Activated CD4-positive, alpha-beta T cell treated with anti-CD3 and anti-CD28 coated beads, Interleukin-2, amount 10 ng/mL, durations not matched to agents 7 days and 5 days (primary cell): ENCODE data around the gene GOLGA7B. TPM values are rescaled to one million over a fixed set of nuclear protein-coding genes. Genes with fewer than 3 reads are reported as not detected.

Experiments used
- CTCF ChIA-PET: fragments of 350-600 bp; sonication (Branson Sonifier 250); formaldehyde crosslinking; loops from one replicate; lab custom pipeline; 2021; ENCODE audit warnings: antibody characterized with exemption; lab: Charles Lee
- POLR2A ChIA-PET: fragments of 350-600 bp; sonication (Branson Sonifier 250); formaldehyde crosslinking; loops from one replicate; lab custom pipeline; 2021; ENCODE audit warnings: antibody characterized with exemption; lab: Charles Lee
- DNase-seq: peaks from one replicate; pipeline ENCODE4 v3.0.0-alpha.2; 2020
- H3K27ac Mint-ChIP-seq: one replicate; pipeline ENCODE4 v1.8.0; 2021; ENCODE audit warnings: mild to moderate bottlenecking, moderate library complexity, mixed read lengths
- H3K27me3 Mint-ChIP-seq: one replicate; pipeline ENCODE4 v1.8.0; 2021; ENCODE audit warnings: mixed read lengths
- H3K36me3 Mint-ChIP-seq: one replicate; pipeline ENCODE4 v1.8.0; 2021; ENCODE audit warnings: low read depth, mixed read lengths
- H3K4me1 Mint-ChIP-seq: one replicate; pipeline ENCODE4 v1.8.0; 2021; ENCODE audit warnings: mixed read lengths
- H3K4me3 Mint-ChIP-seq: one replicate; pipeline ENCODE4 v1.8.0; 2021; ENCODE audit warnings: mild to moderate bottlenecking, moderate library complexity, mixed read lengths
- H3K9me3 Mint-ChIP-seq: one replicate; pipeline ENCODE4 v1.8.0; 2021; ENCODE audit warnings: mixed read lengths
- total RNA-seq, 2 experiments: library from RNA; stranded (reverse); gene quantifications; one replicate each; pipeline ENCODE4 v1.2.3, GENCODE V29; 2021

Gene GOLGA7B
- total RNA-seq, 2 experiments from 2014 or later, result 12.2 to 12.6 TPM

GRCh38 chr10:97907211-97907610, 57.6 kb downstream of the GOLGA7B start:
- Mint-ChIP-seq H3K4me1 (peaks cover 5% of the 10 kb centered on the region), H3K4me3 (no peak overlapping the region), H3K9me3 (no peaks in the 10 kb centered on the region), H3K27me3 (peaks cover 5% of the 10 kb centered on the region), H3K36me3 (no peaks in the 10 kb centered on the region), H3K27ac (no peak overlapping the region)
- ChIA-PET POLR2A (no interaction called here), CTCF (interaction anchor here (0.7 to 1.0 kb wide), 2 partner anchors 18 to 134 kb away, joined by 3 to 4 read pairs; no protein-coding TSS in a partner anchor)
- no peak for DNase-seq

DNA sequence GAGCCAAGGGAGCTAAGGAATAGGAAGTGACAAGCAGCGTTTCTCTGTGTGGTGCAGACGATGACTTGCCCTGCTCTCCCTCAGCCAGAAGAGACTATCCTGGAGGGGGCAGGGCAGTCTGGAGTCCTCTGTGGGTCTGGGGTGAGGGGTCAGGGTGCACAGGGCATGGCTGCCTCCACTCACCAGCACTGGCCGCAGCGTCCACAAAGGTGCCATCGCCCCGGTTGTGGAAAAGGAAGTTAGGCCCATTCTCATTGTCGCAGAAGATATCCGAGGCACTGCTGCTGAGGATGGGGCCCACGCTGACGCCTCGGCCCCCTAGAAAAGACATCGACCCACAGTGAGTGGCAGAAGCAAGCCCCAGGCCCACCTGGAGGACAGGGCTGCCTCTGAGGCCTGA, 58.2 kb downstream of the GOLGA7B start:
- ChIA-PET POLR2A (no interaction called here), CTCF (no interaction called here)
- no peak overlapping the region for H3K4me3 Mint-ChIP-seq
- no peak for DNase-seq
- no peaks in the 10 kb centered on the region for H3K9me3 Mint-ChIP-seq
- H3K4me1 Mint-ChIP-seq, result peaks cover 5% of the 10 kb centered on the region
- no peak overlapping the region for H3K27ac Mint-ChIP-seq
- peaks cover 5% of the 10 kb centered on the region for H3K27me3 Mint-ChIP-seq
- H3K36me3 Mint-ChIP-seq, result no peaks in the 10 kb centered on the region

DNA sequence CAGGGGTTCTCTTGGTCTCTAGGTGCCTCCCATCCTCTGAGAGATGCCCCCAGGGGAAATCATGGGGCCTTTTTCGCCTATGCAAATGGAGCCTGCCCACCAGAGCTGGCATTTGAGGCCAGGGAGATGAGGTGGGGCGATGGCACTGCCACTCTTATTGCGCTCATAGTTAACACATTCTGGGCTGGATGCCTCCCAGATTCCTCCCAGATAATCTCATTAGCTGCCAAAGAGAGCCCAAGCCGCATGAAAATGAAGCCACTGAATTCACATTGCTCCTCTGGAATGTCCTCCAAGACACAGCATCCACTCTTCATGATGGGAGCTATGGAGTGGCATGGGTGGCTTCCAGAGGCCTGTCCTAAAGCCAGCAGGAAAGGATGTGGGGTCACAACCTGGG, 61.0 kb downstream of the GOLGA7B start:
- no peaks in the 10 kb centered on the region for H3K9me3 Mint-ChIP-seq
- no peak overlapping the region for H3K27ac Mint-ChIP-seq
- H3K4me1 Mint-ChIP-seq, result peaks cover 4% of the 10 kb centered on the region
- CTCF ChIA-PET, result no interaction called here
- POLR2A ChIA-PET, result no interaction called here
- H3K4me3 Mint-ChIP-seq, result no peak overlapping the region
- no peaks in the 10 kb centered on the region for H3K36me3 Mint-ChIP-seq
- no peak for DNase-seq
- H3K27me3 Mint-ChIP-seq, result peaks cover 1% of the 10 kb centered on the region

DNA sequence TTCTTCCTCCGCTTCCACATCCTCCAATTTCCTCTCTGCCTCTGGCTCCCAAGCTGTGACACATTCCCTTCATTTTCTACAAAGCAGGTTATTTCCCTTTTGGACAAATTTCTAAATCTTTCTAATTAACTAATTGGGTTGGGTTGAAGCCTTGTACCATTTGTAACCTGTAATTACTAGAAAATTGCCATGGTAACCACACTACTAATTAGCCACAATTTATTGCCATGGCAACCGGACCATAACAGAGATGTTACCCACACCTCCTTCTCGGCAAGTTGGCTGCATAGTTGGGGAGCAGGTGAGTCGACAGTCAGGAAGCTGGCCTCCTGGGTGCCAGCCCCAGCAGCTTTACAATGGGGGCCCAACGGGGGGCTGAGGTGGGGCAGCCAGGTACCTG, 61.6 kb downstream of the GOLGA7B start:
- DNase-seq, result no peak
- H3K4me3 Mint-ChIP-seq, result no peak overlapping the region
- H3K27ac Mint-ChIP-seq, result no peak overlapping the region
- H3K27me3 Mint-ChIP-seq, result peaks cover 3% of the 10 kb centered on the region
- no peaks in the 10 kb centered on the region for H3K36me3 Mint-ChIP-seq
- ChIA-PET POLR2A (no interaction called here), CTCF (interaction anchor here (1.4 to 2.3 kb wide), 2 partner anchors 117 to 131 kb away, joined by 3 to 8 read pairs; no protein-coding TSS in a partner anchor)
- H3K9me3 Mint-ChIP-seq, result no peaks in the 10 kb centered on the region
- H3K4me1 Mint-ChIP-seq, result peaks cover 4% of the 10 kb centered on the region

GRCh38 chr10:97913193-97913592, 63.5 kb downstream of the GOLGA7B start:
- Mint-ChIP-seq H3K4me1 (peaks cover 4% of the 10 kb centered on the region), H3K27me3 (peaks cover 6% of the 10 kb centered on the region), H3K36me3 (no peaks in the 10 kb centered on the region), H3K4me3 (no peak overlapping the region), H3K9me3 (no peaks in the 10 kb centered on the region), H3K27ac (no peak overlapping the region)
- no peak for DNase-seq
- ChIA-PET CTCF (interaction anchor here (2.3 kb wide), 1 partner anchor 129 kb away, joined by 8 read pairs; no protein-coding TSS in a partner anchor), POLR2A (no interaction called here)

DNA sequence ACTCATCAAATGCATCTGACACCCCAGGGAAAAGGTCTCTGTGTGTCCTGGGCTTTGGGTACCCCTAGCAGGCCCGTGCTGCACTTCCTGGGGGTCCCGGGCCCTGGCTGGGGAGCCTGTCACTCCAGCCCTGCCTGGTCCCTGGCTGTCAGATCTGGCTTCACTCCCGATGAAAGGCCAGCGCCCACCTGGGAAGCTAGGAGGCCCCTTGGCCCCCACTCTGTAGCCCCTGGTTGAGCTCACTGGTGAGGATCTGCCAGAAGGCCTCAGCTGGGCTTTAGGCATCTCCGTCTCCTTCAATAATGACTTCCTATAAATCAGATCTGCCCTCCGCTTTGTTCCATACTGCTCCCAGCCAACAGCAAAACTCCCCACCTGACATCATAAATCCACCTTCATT, 64.0 kb downstream of the GOLGA7B start:
- POLR2A ChIA-PET, result interaction anchor here (0.6 kb wide), 1 partner anchor 29 kb away, joined by 3 read pairs; no protein-coding TSS in a partner anchor
- DNase-seq, result no peak
- H3K27ac Mint-ChIP-seq, result no peak overlapping the region
- no peaks in the 10 kb centered on the region for H3K36me3 Mint-ChIP-seq
- H3K4me1 Mint-ChIP-seq, result peaks cover 4% of the 10 kb centered on the region
- peaks cover 8% of the 10 kb centered on the region for H3K27me3 Mint-ChIP-seq
- no peaks in the 10 kb centered on the region for H3K9me3 Mint-ChIP-seq
- CTCF ChIA-PET, result interaction anchor here (2.2 kb wide), 1 partner anchor 15 kb away, joined by 12 read pairs; no protein-coding TSS in a partner anchor
- H3K4me3 Mint-ChIP-seq, result no peak overlapping the region

- Mint-ChIP-seq H3K4me3 (no peak overlapping the region), H3K27ac (no peak overlapping the region), H3K27me3 (peaks cover 12% of the 10 kb centered on the region), H3K9me3 (no peaks in the 10 kb centered on the region), H3K4me1 (peaks cover 4% of the 10 kb centered on the region), H3K36me3 (no peaks in the 10 kb centered on the region)
- no peak for DNase-seq
- ChIA-PET POLR2A (interaction anchor here (0.6 kb wide), 1 partner anchor 29 kb away, joined by 3 read pairs; no protein-coding TSS in a partner anchor), CTCF (interaction anchor here (0.7 to 2.2 kb wide), 16 partner anchors 8 to 350 kb away, joined by 3 to 20 read pairs (median 4); no protein-coding TSS in a partner anchor)
Measured at GRCh38 chr10:97914171-97914836, 64.7 kb downstream of the GOLGA7B start.

- no peak overlapping the region for H3K27ac Mint-ChIP-seq
- no peaks in the 10 kb centered on the region for H3K9me3 Mint-ChIP-seq
- H3K36me3 Mint-ChIP-seq, result no peaks in the 10 kb centered on the region
- no peak overlapping the region for H3K4me3 Mint-ChIP-seq
- CTCF ChIA-PET, result interaction anchor here (0.7 to 2.2 kb wide), 17 partner anchors 8 to 349 kb away, joined by 3 to 20 read pairs (median 4); no protein-coding TSS in a partner anchor
- POLR2A ChIA-PET, result no interaction called here
- peak; percentile 78 for DNase-seq
- H3K27me3 Mint-ChIP-seq, result peaks cover 13% of the 10 kb centered on the region
- peaks cover 4% of the 10 kb centered on the region for H3K4me1 Mint-ChIP-seq
Measured at GRCh38 chr10:97914837-97915211, 65.2 kb downstream of the GOLGA7B start.

- POLR2A ChIA-PET, result no interaction called here
- Mint-ChIP-seq H3K36me3 (no peaks in the 10 kb centered on the region), H3K4me3 (no peak overlapping the region), H3K9me3 (no peaks in the 10 kb centered on the region), H3K4me1 (peaks cover 4% of the 10 kb centered on the region), H3K27ac (no peak overlapping the region), H3K27me3 (peaks cover 13% of the 10 kb centered on the region)
- CTCF ChIA-PET, result interaction anchor here (0.8 to 2.2 kb wide), 14 partner anchors 8 to 135 kb away, joined by 3 to 20 read pairs (median 4); no protein-coding TSS in a partner anchor
- DNase-seq, result no peak
Measured at GRCh38 chr10:97915346-97916131, 65.9 kb downstream of the GOLGA7B start.

DNA sequence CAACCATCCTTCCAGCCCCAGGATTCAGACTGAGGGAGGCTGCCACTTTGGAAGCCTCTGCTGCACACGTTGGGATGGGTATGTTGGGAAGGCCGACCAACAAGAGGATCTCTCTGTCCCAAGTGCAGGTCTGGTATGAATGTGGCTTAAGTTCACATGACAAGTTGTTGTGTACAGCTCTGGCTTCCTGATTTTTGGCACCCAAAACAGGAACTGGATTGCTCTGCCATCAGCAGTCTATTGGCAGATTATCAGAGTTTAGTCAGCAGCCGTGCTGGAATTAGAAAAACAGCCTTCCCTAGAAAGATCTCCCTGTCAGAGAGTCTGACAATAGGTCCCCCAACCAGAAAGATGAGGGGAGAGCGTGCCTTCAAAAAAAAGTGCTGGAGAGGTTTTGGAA, 66.9 kb downstream of the GOLGA7B start:
- Mint-ChIP-seq H3K9me3 (no peaks in the 10 kb centered on the region), H3K36me3 (no peaks in the 10 kb centered on the region), H3K4me3 (no peak overlapping the region), H3K27ac (no peak overlapping the region), H3K4me1 (peaks cover 4% of the 10 kb centered on the region), H3K27me3 (peaks cover 16% of the 10 kb centered on the region)
- DNase-seq, result no peak
- POLR2A ChIA-PET, result no interaction called here
- CTCF ChIA-PET, result interaction anchor here (0.9 to 1.2 kb wide), 2 partner anchors 47 to 124 kb away, joined by 3 read pairs; no protein-coding TSS in a partner anchor

GRCh38 chr10:97919012-97919411, 69.4 kb downstream of the GOLGA7B start:
- no peak for DNase-seq
- ChIA-PET POLR2A (no interaction called here), CTCF (no interaction called here)
- H3K4me1 Mint-ChIP-seq, result peaks cover 4% of the 10 kb centered on the region
- H3K4me3 Mint-ChIP-seq, result no peak overlapping the region
- H3K9me3 Mint-ChIP-seq, result no peaks in the 10 kb centered on the region
- no peak overlapping the region for H3K27ac Mint-ChIP-seq
- peaks cover 16% of the 10 kb centered on the region for H3K27me3 Mint-ChIP-seq
- no peaks in the 10 kb centered on the region for H3K36me3 Mint-ChIP-seq

- no peak overlapping the region for H3K27ac Mint-ChIP-seq
- ChIA-PET CTCF (no interaction called here), POLR2A (no interaction called here)
- no peak overlapping the region for H3K4me3 Mint-ChIP-seq
- no peaks in the 10 kb centered on the region for H3K9me3 Mint-ChIP-seq
- H3K36me3 Mint-ChIP-seq, result no peaks in the 10 kb centered on the region
- peaks cover 18% of the 10 kb centered on the region for H3K27me3 Mint-ChIP-seq
- no peaks in the 10 kb centered on the region for H3K4me1 Mint-ChIP-seq
- no peak for DNase-seq
Measured at GRCh38 chr10:97920865-97921264, 71.2 kb downstream of the GOLGA7B start.
